Brain pericyte (primary cell): ENCODE results near the gene ARAP2.

ENCODE experiments used
- DNase-seq: peaks from one replicate; pipeline ENCODE4 v3.0.0-alpha.2; 2012; ENCODE audit warnings: low read depth, low spot score

ARAP2 gene

GRCh38 chr4:36043241-36043640, 201.1 kb downstream of the ARAP2 start:
- DNase-seq, result no peak

GRCh38 chr4:36042122-36042970, 202.0 kb downstream of the ARAP2 start:
- no peak for DNase-seq

GRCh38 chr4:36041340-36041739, 203.0 kb downstream of the ARAP2 start:
- DNase-seq, result no peak

GRCh38 chr4:36039026-36039425, 205.3 kb downstream of the ARAP2 start:
- DNase-seq, result no peak

- DNase-seq, result no peak
Measured at GRCh38 chr4:36038491-36038890, 205.8 kb downstream of the ARAP2 start.

- no peak for DNase-seq
Measured at GRCh38 chr4:36037127-36037526, 207.2 kb downstream of the ARAP2 start.

GRCh38 chr4:36029951-36030350, 214.4 kb downstream of the ARAP2 start:
- DNase-seq, result no peak

GRCh38 chr4:36027203-36027602, 217.1 kb downstream of the ARAP2 start:
- DNase-seq, result no peak

GRCh38 chr4:36026348-36026880, 217.9 kb downstream of the ARAP2 start:
- no peak for DNase-seq

- no peak for DNase-seq
Measured at GRCh38 chr4:36024901-36025660, 219.2 kb downstream of the ARAP2 start.

GRCh38 chr4:36020351-36020750, 224.0 kb downstream of the ARAP2 start:
- no peak for DNase-seq
